Measurements from ENCODE around the gene GSTA1. TPM values are rescaled to one million over a fixed set of nuclear protein-coding genes. Genes with fewer than 3 reads are reported as not detected.
"Not testable (repeated sequence)": the region's sequence is repeated elsewhere in the genome, so short reads cannot be mapped to it uniquely, and the experiment has no call there.

GSTA1 gene
- total RNA-seq, 4 donors from 2014 or later = 1.4 to 18.5 (median 16.2) TPM; not detected in 1

DNA sequence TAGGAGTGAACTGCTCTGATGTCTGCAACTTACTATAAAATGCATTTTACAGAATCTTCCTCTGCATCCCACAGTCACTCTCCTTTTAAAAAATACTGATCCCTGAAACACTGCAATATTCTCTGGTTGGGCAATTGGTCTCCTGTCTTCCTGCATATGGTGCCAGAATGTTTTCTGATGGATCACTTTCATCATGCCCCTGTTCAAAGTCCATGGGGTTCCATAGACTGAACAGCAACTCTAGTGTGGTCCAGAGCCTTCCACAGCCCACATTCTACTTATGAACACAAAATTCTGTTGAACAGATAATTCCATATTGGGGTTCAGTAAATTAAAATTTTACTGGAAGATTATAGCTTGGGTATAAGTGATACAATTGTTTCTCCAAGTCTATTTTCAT, 51.3 kb downstream of the GSTA1 start:
- TF ChIP-seq, protein P1, sequence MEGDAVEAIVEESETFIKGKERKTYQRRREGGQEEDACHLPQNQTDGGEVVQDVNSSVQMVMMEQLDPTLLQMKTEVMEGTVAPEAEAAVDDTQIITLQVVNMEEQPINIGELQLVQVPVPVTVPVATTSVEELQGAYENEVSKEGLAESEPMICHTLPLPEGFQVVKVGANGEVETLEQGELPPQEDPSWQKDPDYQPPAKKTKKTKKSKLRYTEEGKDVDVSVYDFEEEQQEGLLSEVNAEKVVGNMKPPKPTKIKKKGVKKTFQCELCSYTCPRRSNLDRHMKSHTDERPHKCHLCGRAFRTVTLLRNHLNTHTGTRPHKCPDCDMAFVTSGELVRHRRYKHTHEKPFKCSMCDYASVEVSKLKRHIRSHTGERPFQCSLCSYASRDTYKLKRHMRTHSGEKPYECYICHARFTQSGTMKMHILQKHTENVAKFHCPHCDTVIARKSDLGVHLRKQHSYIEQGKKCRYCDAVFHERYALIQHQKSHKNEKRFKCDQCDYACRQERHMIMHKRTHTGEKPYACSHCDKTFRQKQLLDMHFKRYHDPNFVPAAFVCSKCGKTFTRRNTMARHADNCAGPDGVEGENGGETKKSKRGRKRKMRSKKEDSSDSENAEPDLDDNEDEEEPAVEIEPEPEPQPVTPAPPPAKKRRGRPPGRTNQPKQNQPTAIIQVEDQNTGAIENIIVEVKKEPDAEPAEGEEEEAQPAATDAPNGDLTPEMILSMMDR (IDR thresholded peaks at IDR 0.05) = no peak
- TF ChIP-seq EP300 (IDR thresholded peaks at IDR 0.05; ENCODE audit: low read depth) (no peak), POLR2A (IDR thresholded peaks at IDR 0.05) (no peak), POLR2AphosphoS5 (IDR thresholded peaks at IDR 0.05) (no peak)
- H3K27me3 ChIP-seq = no peaks in the 10 kb centered on the region
- DNase-seq = no peak
- H3K9me3 ChIP-seq = no peaks in the 10 kb centered on the region
- H3K36me3 ChIP-seq = no peaks in the 10 kb centered on the region
- in situ Hi-C loops (cut with MboI; ENCODE audit: low pct_ligation_motif_present in 1 of 4, low pct_unique_long_range_greater_than_20kb in 1 of 4, low sequenced_read_pairs in 3 of 4) (no loop called here), intact Hi-C loops (cut with DNase I; ENCODE audit: low total_unique reads) (no loop called here)
- no peak overlapping the region for H3K27ac ChIP-seq
- H3K4me1 ChIP-seq = no peaks in the 10 kb centered on the region
- H3K4me3 ChIP-seq = no peak overlapping the region

- H3K9me3 ChIP-seq = no peaks in the 10 kb centered on the region
- TF ChIP-seq POLR2A (IDR thresholded peaks at IDR 0.05) = no peak
- TF ChIP-seq EP300 (IDR thresholded peaks at IDR 0.05; ENCODE audit: low read depth) = no peak
- TF ChIP-seq POLR2AphosphoS5 (IDR thresholded peaks at IDR 0.05) = no peak
- TF ChIP-seq, protein P1 (IDR thresholded peaks at IDR 0.05) = no peak
- H3K27me3 ChIP-seq = no peaks in the 10 kb centered on the region
- no peak overlapping the region for H3K4me3 ChIP-seq
- in situ Hi-C loops (cut with MboI; ENCODE audit: low pct_ligation_motif_present in 1 of 4, low pct_unique_long_range_greater_than_20kb in 1 of 4, low sequenced_read_pairs in 3 of 4) = no loop called here
- H3K27ac ChIP-seq = no peak overlapping the region
- WGBS, 2 donors (ENCODE audit: low coverage in 1 of 2) = 45 to 50% methylated on average over 2 of the region's 2 CpGs
- DNase-seq = no peak
- no peaks in the 10 kb centered on the region for H3K36me3 ChIP-seq
- no peaks in the 10 kb centered on the region for H3K4me1 ChIP-seq
- intact Hi-C loops (cut with DNase I; ENCODE audit: low total_unique reads) = no loop called here
Measured at GRCh38 chr6:52749556-52750152, 54.0 kb downstream of the GSTA1 start.

GRCh38 chr6:52747301-52747700, 56.3 kb downstream of the GSTA1 start:
- H3K4me3 ChIP-seq; in situ Hi-C loops (cut with MboI; ENCODE audit: low pct_ligation_motif_present in 1 of 4, low pct_unique_long_range_greater_than_20kb in 1 of 4, low sequenced_read_pairs in 3 of 4); H3K9me3 ChIP-seq; H3K4me1 ChIP-seq; DNase-seq; H3K27me3 ChIP-seq; intact Hi-C loops (cut with DNase I; ENCODE audit: low total_unique reads); H3K36me3 ChIP-seq; H3K27ac ChIP-seq: not testable (repeated sequence)
- WGBS, 2 donors (ENCODE audit: low coverage in 1 of 2) = 64 to 76% methylated on average over 2 to 3 of the region's 3 CpGs

DNA sequence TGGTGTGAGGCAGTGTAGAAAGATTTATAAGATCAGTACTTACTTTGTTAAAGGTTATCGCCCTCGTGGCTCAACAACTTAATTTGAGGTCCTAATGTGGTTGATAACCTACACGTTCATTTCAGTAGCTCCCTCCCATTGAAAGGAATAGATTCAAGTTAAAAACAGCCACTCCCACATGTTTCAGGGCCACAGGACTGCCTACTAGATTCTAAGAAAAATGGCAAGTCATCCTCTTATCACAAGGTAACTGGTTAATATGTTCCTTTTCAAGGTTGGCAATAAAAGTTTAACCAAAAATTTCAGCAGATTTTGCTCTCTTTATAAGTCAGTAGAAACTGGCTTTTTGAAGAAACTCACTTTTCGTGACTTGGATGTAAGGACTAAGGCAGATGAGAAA, 57.4 kb downstream of the GSTA1 start:
- in situ Hi-C loops (cut with MboI; ENCODE audit: low pct_ligation_motif_present in 1 of 4, low pct_unique_long_range_greater_than_20kb in 1 of 4, low sequenced_read_pairs in 3 of 4) = no loop called here
- no peak for DNase-seq
- Histone ChIP-seq H3K9me3 (no peaks in the 10 kb centered on the region), H3K36me3 (no peaks in the 10 kb centered on the region), H3K27ac (no peak overlapping the region), H3K4me1 (no peaks in the 10 kb centered on the region), H3K4me3 (no peak overlapping the region), H3K27me3 (no peaks in the 10 kb centered on the region)
- TF ChIP-seq EP300 (IDR thresholded peaks at IDR 0.05; ENCODE audit: low read depth) (no peak), POLR2AphosphoS5 (IDR thresholded peaks at IDR 0.05) (no peak), POLR2A (IDR thresholded peaks at IDR 0.05) (no peak)
- TF ChIP-seq, protein P1 (IDR thresholded peaks at IDR 0.05) = no peak
- 63 to 70% methylated on average over 4 of the region's 4 CpGs for WGBS, 2 donors (ENCODE audit: low coverage in 1 of 2)
- intact Hi-C loops (cut with DNase I; ENCODE audit: low total_unique reads) = no loop called here

DNA sequence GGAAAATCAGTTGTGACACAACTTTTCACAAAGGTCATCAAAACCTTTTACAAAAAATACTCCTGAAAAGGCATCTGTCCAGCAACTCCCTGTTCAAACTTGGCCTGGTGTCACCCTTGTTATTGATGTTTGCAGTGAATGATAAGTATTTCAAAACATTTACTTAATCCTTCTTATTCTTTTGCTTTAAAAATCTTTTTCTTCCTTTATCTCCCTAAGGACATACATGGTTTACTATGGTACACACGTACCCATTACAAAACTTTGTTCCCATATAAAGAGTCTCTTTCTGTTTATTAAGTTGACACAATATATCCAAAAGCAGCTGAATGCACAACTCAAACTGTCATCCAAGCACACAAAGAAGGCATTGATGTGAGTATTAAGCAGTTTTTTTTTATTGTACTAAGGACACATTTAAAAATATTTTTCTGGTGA, 57.8 kb downstream of the GSTA1 start:
- H3K4me1 ChIP-seq = no peaks in the 10 kb centered on the region
- intact Hi-C loops (cut with DNase I; ENCODE audit: low total_unique reads) (no loop called here), in situ Hi-C loops (cut with MboI; ENCODE audit: low pct_ligation_motif_present in 1 of 4, low pct_unique_long_range_greater_than_20kb in 1 of 4, low sequenced_read_pairs in 3 of 4) (no loop called here)
- TF ChIP-seq POLR2A (IDR thresholded peaks at IDR 0.05) = no peak
- TF ChIP-seq, protein P1 (IDR thresholded peaks at IDR 0.05) = no peak
- no peak for TF ChIP-seq EP300 (IDR thresholded peaks at IDR 0.05; ENCODE audit: low read depth)
- TF ChIP-seq POLR2AphosphoS5 (IDR thresholded peaks at IDR 0.05) = no peak
- no peaks in the 10 kb centered on the region for H3K9me3 ChIP-seq
- 0 to 42% methylated on average over 1 of the region's 1 CpG for WGBS, 2 donors (ENCODE audit: low coverage in 1 of 2)
- H3K27me3 ChIP-seq = no peaks in the 10 kb centered on the region
- H3K27ac ChIP-seq = no peak overlapping the region
- no peak overlapping the region for H3K4me3 ChIP-seq
- no peaks in the 10 kb centered on the region for H3K36me3 ChIP-seq
- DNase-seq = no peak
